GM20000 (cell line): ENCODE results near the gene C10orf53.
"Not testable (repeated sequence)": the region's sequence is repeated elsewhere in the genome, so short reads cannot be mapped to it uniquely, and the experiment has no call there.

Source experiments
- DNase-seq: peaks from one replicate; pipeline ENCODE4 v3.0.0; 2012; ENCODE audit warnings: low spot score
- TF ChIP-seq, protein P1 (sequence below): IDR thresholded peaks from 2 replicates; pipeline ENCODE4 v1.5.1; 2012; ENCODE audit warnings: mild to moderate bottlenecking, control low read depth; ENCODE audit errors: extremely low read depth, missing control alignments

C10orf53 gene

DNA sequence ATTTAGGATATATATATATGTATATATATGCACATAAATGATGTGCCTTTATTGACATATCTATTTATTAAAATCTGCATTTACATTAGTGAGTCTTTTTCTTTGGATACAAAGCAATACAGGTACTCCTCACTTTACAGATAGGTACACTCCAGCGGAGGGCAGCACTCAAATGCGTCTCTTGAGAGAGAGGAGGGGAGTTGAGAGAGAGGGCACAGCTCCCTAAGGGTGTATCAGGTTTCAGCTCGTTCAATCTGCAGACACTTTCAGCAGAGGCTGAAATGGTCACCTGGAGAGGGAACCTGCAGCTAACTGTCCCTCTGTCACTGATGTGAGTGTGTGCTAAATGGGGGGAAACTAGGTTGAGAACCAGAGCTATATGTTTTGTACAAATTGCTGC lies 21.5 kb downstream of the C10orf53 start:
- TF ChIP-seq, protein P1, sequence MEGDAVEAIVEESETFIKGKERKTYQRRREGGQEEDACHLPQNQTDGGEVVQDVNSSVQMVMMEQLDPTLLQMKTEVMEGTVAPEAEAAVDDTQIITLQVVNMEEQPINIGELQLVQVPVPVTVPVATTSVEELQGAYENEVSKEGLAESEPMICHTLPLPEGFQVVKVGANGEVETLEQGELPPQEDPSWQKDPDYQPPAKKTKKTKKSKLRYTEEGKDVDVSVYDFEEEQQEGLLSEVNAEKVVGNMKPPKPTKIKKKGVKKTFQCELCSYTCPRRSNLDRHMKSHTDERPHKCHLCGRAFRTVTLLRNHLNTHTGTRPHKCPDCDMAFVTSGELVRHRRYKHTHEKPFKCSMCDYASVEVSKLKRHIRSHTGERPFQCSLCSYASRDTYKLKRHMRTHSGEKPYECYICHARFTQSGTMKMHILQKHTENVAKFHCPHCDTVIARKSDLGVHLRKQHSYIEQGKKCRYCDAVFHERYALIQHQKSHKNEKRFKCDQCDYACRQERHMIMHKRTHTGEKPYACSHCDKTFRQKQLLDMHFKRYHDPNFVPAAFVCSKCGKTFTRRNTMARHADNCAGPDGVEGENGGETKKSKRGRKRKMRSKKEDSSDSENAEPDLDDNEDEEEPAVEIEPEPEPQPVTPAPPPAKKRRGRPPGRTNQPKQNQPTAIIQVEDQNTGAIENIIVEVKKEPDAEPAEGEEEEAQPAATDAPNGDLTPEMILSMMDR = no peak
- DNase-seq = no peak

DNA sequence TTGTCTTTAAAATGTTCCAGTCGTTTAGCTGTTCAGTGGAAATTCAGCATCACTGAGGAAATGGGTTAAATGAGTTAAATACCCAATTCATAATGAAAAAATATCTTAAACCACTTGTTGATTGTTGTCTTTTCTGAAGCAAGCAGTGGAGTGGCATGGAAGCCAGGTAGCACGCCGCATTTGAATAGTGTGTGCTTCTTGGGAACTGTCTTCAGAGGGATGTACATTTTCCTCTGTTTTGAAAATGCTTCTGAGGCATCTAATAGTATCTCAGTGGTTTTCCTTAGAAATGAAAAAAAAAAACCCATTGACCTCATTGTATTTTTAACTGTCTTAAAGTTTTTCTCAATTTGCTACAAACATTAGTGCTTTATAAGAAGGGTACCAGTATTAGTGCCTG lies 28.1 kb downstream of the C10orf53 start:
- TF ChIP-seq, protein P1 = no peak
- DNase-seq = no peak

- no peak for DNase-seq
- TF ChIP-seq, protein P1 = no peak
Observed at GRCh38 chr10:49709934-49710333, 30.5 kb downstream of the C10orf53 start.

GRCh38 chr10:49710966-49711365 lies 31.5 kb downstream of the C10orf53 start:
- DNase-seq = no peak
- TF ChIP-seq, protein P1 = no peak

GRCh38 chr10:49711481-49711880 lies 32.0 kb downstream of the C10orf53 start:
- TF ChIP-seq, protein P1 = no peak
- DNase-seq = no peak

DNA sequence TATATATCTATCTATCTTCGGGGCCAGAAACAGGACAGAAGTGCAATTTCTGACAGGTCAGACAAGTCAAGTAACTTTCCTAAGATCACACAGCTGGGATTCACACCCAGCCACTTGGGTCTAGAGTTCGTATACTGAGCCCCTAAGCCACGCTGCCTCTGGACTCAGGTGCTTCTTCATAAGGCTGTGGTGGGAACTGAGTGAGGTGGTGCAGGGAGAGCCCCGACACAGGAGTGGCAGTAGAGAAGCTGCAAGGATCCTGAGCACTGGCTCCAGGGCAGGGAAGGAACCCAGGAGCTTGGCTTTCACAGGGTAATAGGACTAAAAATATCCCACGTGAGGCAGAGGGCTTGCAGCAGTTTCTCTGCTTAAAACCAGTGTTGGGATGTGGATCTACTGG lies 33.8 kb downstream of the C10orf53 start:
- TF ChIP-seq, protein P1 = no peak
- DNase-seq = no peak

GRCh38 chr10:49715157-49715556 lies 35.7 kb downstream of the C10orf53 start:
- not testable (repeated sequence) for DNase-seq

- TF ChIP-seq, protein P1 = no peak
- no peak for DNase-seq
Observed at GRCh38 chr10:49726593-49726992, 47.1 kb downstream of the C10orf53 start.
